Ramos (cell line): ENCODE results near the gene MAP1LC3C.

ENCODE experiments used
- in situ Hi-C: fragments of 300-500 bp; cut with MboI; formaldehyde crosslinking; loops from one replicate; pipeline ENCODE4 v1.14.3; 2022; ENCODE audit warnings: low sequenced_read_pairs; ENCODE audit not compliant: unreplicated experiment

MAP1LC3C gene

DNA sequence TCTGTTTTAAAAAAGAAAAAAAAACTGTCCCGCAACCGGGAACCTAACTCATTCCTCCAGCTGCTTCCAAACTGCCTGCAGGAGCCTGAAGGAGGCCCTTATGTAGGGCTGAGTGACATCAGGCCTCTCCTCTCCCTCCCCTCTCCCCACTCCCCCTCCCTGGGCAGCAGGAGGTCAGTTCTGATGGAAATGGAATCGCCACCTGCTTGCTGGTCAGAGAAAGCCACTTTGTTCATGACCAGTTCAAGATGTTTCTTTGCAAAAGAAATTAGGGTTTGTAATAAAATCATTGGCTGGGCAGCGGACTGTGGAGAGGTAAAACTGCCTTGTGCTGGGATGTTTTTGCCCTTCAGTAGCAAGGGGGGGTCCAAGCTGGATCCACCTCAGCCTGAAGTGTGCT, at the start of gene MAP1LC3C:
TSS of gene MAP1LC3C (minus strand) at position 73 of the 400 bp plus-strand sequence. CDS start 90 bp downstream, outside the sequence.
- in situ Hi-C loops = no loop called here

DNA sequence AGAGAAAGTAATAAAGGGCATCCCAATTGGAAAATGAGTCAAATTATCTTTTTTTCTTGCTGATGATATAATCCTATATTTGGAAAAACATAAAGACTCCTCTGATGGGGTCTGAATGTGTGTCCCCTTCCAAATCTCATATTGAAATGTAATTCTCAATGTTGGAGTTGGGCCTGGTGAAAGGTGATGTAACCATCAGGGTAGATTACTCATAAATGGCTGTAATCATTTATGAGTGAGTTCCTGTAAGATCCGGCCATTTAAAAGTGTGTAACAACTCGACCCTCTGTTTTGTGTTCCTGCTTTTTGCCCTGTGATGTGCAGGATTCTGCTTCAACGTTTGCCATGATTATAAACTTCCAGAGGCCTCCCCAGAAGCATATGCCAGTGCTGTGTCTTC, 44.3 kb upstream of the MAP1LC3C start:
- in situ Hi-C loops = no loop called here

- in situ Hi-C loops = no loop called here
These were observed 35.5 kb upstream of the MAP1LC3C start for GRCh38 chr1:242034392-242034791.

- in situ Hi-C loops = no loop called here
These were observed 34.5 kb upstream of the MAP1LC3C start for GRCh38 chr1:242033447-242033846.

- in situ Hi-C loops = no loop called here
These were observed 31.2 kb upstream of the MAP1LC3C start for GRCh38 chr1:242030071-242030470.

DNA sequence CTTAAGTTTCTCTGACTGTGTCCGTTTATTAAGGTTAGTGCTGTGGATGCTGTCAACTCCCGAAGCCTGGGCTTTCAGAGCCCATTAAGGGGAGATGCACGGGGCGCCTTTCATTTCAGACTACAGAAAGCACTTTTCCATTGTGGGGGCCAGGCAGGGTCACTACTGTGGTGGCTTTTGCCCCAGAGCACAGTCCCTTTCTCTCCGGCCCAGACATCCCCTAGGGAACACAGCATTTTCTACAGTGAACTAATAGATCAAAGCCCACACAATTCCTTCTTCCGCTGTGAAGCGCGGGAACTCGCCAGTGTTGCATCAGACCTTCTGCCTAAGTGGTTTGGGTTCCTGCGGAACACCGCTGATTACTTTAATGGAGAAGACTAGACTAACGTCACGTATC, 26.8 kb upstream of the MAP1LC3C start:
- in situ Hi-C loops = no loop called here

DNA sequence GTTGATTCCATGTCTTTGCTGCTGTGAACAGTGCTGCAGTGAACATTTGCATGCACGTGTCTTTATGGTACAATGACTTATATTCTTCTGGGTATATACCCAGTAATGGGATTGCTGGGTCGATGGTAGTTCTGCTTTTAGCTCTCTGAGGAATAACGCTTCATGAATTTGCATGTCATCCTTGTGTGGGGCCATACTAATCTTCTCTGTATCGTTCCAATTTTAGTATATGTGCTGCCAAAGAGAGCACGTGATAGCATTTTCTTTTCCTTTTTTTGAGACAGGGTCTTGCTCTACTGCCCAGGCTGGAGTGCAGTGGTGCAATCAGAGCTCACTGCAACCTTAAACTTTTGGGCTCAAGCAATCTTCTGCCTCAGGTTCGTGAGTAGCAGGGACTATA, 24.9 kb upstream of the MAP1LC3C start:
- in situ Hi-C loops = no loop called here

GRCh38 chr1:242019018-242019417, 20.1 kb upstream of the MAP1LC3C start:
- in situ Hi-C loops = loop anchor here (10.0 kb wide), 2 partner anchors 404 to 494 kb away; no protein-coding TSS in a partner anchor

DNA sequence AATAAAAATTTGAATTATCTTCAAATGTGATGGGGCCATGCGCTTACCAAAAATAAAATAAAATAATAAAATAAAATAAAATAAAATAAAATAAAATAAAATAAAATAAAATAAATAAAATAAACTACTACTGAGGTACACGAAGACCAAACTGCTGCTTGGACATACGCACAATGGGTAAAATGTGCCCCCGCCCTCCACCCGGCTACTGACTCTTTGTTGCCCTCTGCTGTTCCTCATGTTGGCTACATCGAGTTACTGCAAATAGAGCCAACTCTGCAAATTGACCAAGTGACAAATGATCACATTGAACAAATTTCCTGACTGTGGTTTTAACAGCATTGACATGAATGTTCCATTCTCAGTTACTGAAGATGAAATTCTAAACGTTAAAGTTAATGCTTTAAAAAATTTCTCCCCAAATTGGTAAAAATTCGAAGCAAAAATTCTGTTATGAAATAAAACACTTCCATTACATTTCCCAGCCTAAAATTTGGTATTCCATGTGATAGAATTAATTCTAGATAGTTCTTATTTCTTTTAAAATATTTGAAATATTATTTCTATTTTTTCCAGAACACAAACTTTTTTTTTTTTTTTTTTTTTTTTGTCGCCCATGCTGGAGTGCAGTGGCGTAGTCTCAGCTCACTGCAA, 18.8 kb upstream of the MAP1LC3C start:
- in situ Hi-C loops = loop anchor here (10.0 kb wide), 2 partner anchors 403 to 493 kb away; no protein-coding TSS in a partner anchor

DNA sequence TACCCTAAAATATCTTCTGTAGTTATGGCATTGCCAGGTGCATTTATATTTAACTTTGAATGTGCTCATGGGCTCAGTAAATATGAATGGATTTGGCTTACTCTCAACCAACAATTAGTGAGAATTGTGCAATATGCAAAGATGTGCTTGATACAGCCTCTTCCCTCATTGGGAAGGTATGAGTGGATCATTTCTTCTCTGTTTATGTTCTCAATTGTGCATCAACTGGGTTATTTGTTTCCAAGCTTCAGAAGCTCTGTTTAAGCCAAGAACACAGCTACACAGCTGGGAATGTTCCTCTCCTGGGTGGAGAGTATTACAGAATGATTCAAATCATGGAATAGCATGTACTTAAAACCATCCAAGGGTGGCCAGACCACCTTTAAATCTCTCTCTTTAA, 17.6 kb upstream of the MAP1LC3C start:
- in situ Hi-C loops = loop anchor here (10.0 kb wide), 2 partner anchors 402 to 492 kb away; no protein-coding TSS in a partner anchor

DNA sequence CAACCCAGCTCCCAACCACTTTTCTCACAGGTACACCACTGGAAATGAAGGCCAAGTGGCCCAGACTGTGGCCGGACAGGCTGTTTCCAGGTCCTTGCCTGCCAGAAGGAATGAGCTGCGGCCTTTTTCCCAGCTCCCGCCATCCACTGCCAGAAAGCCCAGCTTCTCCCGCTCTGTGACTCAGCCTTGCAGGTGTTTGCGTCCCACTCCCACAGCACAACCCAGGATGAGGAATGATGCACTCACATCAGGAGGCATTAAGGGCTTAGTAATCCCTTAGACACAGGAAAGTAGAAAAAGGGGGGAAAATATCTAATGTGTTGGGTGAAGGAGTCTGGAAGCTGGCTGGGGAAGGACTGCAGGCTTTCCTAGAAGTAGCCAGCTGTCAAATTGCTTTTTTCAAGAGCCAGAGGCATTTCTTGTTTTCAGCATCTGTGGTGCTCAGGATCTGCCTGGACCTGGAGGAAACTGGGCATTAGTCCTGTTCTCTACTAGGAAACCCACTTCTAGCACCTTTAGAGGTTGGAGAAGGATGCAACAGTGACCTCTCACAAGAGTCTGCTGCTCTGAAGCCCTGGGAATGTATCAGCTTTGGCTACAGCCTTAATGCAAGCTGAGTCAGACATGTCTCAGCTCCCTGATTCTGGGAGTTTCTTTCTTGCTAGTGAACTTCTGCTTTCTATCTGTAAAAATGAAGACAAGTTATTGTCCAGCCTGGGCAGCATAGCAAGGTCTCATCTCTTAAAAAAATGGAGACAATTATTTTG, 13.2 kb upstream of the MAP1LC3C start:
- in situ Hi-C loops = loop anchor here (10.0 kb wide), 2 partner anchors 397 to 487 kb away; no protein-coding TSS in a partner anchor

GRCh38 chr1:242008826-242009495, 10.1 kb upstream of the MAP1LC3C start:
- in situ Hi-C loops = no loop called here

DNA sequence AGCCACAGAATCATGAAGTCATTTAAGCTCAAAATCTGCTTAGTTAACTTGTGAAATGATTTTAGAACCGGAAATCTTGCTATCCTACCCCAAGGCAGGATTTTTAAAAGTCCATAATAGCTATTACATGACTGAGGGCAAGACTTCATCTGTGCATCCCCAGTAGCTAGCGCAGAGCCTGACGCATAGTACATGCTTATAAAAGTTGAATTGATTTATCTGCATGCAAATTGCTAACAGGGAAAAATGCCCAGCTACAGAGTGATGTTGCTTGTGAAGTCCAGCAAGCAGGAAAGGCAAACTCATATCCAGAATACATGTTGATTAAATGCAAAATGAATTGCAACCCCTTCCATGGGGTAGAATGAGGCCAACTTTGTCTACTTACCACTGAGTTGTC, 8.1 kb upstream of the MAP1LC3C start:
- in situ Hi-C loops = no loop called here

DNA sequence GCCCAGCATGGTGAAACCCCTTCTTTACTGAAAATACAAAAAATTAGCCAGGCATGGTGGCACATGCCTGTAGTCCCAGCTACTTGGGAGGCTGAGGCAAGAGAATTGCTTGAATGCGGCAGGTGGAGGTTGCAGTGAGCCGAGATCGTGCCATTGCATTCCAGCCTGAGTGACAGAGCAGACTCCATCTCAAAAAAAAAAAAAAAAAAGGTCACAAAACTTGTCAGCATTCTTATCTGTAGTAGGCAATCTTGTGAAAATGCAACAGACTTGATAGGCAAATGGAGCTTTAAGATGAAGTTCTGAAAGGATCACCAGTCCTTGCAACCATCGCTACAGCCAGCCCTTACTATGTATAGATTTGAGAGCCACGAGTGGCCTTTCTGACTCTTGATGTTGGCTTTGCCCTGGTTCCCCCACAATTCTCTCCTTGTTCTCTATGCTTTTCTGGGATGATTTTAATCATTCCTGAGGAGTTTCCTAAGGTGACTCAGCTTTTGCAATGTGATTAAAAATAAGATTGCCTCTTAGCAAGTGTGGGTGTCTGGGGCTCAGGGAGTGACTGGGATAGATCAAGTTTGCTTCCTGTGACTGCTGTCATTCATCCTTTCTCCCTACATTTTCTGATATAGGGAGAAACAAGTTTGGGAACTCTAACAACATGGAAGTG, 7.1 kb upstream of the MAP1LC3C start:
- in situ Hi-C loops = no loop called here

GRCh38 chr1:242004751-242005495, 6.0 kb upstream of the MAP1LC3C start:
- in situ Hi-C loops = no loop called here

GRCh38 chr1:242002510-242002909, 3.6 kb upstream of the MAP1LC3C start:
- in situ Hi-C loops = no loop called here

DNA sequence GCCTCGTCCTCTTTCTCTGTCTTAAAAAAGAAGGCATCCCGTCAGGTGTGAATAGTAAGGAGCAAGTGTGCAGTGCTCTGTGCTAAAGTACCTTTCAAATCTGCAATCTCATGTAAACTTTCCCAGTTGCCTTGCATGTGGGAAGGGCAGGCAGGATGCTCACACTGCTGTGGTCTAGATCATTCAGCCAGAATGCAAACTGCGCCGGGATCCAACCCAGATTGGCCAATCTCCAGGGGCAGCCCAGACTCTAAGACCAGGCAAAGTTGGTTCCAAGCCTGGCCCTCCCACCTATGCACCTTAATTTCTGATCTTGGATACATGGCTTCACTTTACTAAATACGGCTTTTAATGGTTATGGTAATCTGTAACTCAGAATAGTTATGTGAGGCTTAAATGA, 3.2 kb upstream of the MAP1LC3C start:
- in situ Hi-C loops = no loop called here

DNA sequence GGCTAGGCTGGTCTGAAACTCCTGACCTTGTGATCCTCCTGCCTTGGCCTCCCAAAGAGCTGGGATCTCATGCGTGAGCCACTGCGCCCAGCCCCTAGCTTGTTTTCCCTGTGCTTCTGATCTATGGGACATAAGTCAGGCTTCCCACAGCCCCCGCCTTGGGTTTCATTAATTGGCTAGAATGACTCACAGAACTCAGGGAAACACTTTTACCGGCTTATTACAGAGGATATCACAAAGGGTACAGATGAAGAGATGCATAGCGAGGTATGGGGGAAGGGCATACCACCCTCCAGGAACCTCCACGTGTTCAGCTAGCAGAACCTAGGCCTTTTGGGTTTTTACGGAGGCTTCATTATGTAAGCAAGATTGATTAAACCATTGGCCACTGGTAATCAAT, 1.5 kb upstream of the MAP1LC3C start:
- in situ Hi-C loops = no loop called here

GRCh38 chr1:241998412-241998921, 431 bp downstream of the MAP1LC3C start:
- in situ Hi-C loops = no loop called here
